HG03097 (cell line): ENCODE measurements around the gene FAM13C.
"Not testable (repeated sequence)": the region's sequence is repeated elsewhere in the genome, so short reads cannot be mapped to it uniquely, and the experiment has no call there.

Source experiments
- ATAC-seq: cut with Tn5 transposase; IDR thresholded peaks from one replicate; pipeline ENCODE4 v1.9.1; 2021; ENCODE audit not compliant: unreplicated experiment, low FRiP score

The FAM13C gene

GRCh38 chr10:59240582-59241183, 121.7 kb downstream of the FAM13C start:
- ATAC-seq, result no peak

GRCh38 chr10:59239108-59239507, 123.2 kb downstream of the FAM13C start:
- not testable (repeated sequence) for ATAC-seq

GRCh38 chr10:59237775-59238174, 124.6 kb downstream of the FAM13C start:
- no peak for ATAC-seq

- ATAC-seq, result no peak
These were observed 126.2 kb downstream of the FAM13C start for GRCh38 chr10:59236064-59236697.

GRCh38 chr10:59234816-59235429, 127.4 kb downstream of the FAM13C start:
- ATAC-seq, result no peak

- ATAC-seq, result no peak
These were observed 128.2 kb downstream of the FAM13C start for GRCh38 chr10:59234194-59234593.

- ATAC-seq, result no peak
These were observed 132.9 kb downstream of the FAM13C start for GRCh38 chr10:59229441-59229840.

GRCh38 chr10:59227136-59227673, 135.1 kb downstream of the FAM13C start:
- no peak for ATAC-seq

GRCh38 chr10:59225211-59225610, 137.1 kb downstream of the FAM13C start:
- ATAC-seq, result no peak

GRCh38 chr10:59223597-59223996, 138.8 kb downstream of the FAM13C start:
- not testable (repeated sequence) for ATAC-seq

GRCh38 chr10:59222788-59223187, 139.6 kb downstream of the FAM13C start:
- ATAC-seq, result no peak

- no peak for ATAC-seq
These were observed 146.0 kb downstream of the FAM13C start for GRCh38 chr10:59216178-59216869.

- no peak for ATAC-seq
These were observed 148.2 kb downstream of the FAM13C start for GRCh38 chr10:59214160-59214559.

GRCh38 chr10:59212301-59212798, 150.0 kb downstream of the FAM13C start:
- ATAC-seq, result no peak

- ATAC-seq, result no peak
These were observed 156.1 kb downstream of the FAM13C start for GRCh38 chr10:59206204-59206720.
